ENCODE measurements around the gene PALM.

PALM gene

GRCh38 chr19:755063-755462 is 46.3 kb downstream of the PALM start:
- DNase-seq, result no peak

- DNase-seq, result peak; percentile 51
Observed at GRCh38 chr19:756236-756635, 47.5 kb downstream of the PALM start.

DNA sequence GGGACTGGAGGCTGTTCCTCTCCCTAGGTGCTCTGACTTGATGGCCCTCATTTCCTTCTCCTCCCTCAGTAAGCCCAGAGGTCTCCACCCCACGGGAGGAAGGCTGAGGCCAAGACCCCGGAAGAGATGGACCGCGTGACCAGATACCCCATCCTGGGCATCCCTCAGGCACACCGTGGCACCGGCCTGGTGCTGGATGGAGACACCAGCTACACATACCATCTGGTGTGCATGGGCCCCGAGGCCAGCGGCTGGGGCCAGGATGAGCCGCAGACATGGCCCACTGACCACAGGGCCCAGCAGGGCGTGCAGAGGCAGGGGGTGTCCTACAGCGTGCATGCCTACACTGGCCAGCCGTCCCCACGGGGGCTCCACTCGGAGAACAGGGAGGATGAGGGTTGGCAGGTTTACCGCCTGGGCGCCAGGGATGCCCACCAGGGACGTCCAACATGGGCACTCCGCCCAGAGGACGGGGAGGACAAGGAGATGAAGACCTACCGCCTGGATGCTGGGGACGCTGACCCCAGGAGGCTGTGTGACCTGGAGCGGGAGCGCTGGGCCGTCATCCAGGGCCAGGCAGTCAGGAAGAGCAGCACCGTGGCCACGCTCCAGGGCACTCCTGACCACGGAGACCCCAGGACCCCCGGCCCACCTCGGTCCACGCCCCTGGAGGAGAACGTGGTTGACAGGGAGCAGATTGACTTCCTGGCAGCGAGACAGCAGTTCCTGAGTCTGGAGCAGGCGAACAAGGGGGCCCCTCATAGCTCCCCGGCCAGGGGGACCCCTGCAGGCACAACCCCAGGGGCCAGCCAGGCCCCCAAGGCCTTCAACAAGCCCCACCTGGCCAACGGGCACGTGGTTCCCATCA is 48.3 kb downstream of the PALM start:
- DNase-seq, result no peak

GRCh38 chr19:757811-758668 is 49.3 kb downstream of the PALM start:
- no peak for DNase-seq

GRCh38 chr19:763181-763580 is 54.4 kb downstream of the PALM start:
- DNase-seq, result no peak

GRCh38 chr19:763869-764268 is 55.1 kb downstream of the PALM start:
- DNase-seq, result no peak

DNA sequence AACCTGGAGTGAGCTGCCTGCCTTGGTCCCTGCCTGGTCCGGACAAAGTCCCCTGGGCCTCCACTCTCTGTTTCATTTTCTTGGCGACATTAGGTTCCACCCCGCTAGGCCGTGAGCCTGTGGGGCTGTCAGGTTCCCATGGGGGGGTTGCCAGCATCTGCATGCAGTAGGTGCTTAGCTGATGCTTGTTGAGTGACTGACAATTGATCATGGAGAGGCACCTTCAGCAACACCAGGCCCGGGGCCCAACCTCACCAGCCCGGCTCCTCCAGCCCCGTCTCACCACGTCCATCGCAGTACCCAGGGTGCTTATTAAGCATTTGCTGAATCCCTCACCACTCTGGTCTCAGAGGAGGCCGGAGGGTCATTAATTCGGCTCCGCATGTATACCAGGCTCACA is 55.6 kb downstream of the PALM start:
- no peak for DNase-seq

DNA sequence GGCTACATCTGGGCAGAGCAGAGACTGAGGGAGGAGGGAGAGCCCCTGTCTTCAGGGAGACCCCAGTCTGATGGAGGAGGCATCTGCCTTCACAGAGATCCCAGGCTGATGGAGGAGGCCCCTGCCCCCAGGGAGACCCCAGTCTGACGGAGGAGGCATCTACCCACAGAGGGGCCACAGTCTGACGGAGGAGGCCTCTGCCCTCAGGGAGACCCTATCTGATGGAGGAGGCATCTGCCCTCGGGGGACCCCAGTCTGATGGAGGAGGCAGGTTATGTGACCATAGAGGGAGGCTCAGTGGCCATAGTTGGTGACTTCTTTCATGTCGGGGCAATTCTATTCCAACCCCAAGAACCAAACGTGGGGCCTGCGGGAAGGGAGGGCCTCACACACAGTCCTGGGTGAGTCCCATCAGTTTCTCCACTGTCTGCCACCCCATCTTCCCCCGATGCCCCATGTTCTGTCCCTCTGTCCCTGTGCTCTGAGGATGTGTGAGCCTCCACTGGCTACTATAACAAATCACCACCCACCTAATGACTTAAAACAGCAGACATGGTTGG is 56.5 kb downstream of the PALM start:
- no peak for DNase-seq

DNA sequence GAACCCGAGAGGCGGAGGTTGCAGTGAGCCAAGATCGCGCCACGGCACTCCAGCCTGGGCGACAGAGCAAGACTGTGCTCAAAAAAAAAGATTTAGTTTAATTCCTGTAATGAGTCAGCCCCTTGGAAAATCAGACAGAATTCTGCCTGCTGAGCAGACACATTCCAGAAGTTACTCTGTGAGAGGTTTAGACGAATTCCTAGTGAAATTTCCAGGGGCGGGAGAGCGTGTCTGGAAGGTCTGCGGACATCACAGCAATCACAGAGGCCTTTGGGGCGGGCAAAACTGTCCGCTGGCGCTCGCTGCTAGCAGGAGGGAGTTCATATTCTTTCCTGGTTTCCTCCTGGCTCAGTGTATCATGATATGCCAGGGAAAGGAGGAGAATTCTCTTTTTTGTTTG is 59.7 kb downstream of the PALM start:
- DNase-seq, result no peak

- DNase-seq, result no peak
Observed at GRCh38 chr19:769616-770015, 60.9 kb downstream of the PALM start.

DNA sequence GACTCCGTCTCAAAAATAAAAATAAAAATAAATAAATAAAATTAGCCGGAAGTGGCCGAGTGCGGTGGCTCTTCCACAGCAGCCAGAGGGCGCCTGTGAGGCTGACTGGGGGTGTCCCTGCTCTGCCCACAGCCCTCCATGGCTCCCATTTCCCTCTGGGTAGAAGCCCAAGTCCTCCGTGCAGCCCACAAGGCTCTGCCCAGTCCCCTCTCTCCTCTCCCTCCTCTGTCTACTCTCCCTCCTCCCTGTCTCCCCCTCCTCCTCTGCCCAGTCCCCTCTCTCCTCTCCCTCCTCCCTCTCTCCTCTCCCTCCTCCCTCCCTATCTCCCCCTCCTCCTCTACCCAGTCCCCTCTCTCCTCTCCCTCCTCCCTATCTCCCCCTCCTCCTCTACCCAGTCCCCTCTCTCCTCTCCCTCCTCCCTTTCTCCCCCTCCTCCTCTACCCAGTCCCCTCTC is 62.6 kb downstream of the PALM start:
- peak; percentile 85 for DNase-seq

DNA sequence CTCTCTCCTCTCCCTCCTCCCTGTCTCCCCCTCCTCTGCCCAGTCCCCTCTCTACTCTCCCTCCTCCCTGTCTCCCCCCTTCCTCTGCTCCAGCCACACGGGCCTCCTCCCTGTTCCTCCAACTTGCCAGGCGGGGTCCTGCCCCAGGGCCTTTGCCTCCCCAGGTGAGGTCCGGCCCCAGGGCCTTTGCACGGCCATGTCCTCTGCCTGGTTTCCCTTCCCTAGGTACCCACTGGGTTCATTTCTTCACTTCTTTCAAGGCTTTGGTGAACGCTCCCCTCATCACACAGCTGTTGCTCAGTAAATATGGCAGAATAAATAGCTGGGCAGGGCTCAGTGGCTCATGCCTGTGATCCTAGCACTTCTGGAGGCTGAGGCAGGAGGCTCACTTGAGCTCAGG is 63.3 kb downstream of the PALM start:
- DNase-seq, result no peak

- DNase-seq, result no peak
Observed at GRCh38 chr19:772730-773436, 64.1 kb downstream of the PALM start.

DNA sequence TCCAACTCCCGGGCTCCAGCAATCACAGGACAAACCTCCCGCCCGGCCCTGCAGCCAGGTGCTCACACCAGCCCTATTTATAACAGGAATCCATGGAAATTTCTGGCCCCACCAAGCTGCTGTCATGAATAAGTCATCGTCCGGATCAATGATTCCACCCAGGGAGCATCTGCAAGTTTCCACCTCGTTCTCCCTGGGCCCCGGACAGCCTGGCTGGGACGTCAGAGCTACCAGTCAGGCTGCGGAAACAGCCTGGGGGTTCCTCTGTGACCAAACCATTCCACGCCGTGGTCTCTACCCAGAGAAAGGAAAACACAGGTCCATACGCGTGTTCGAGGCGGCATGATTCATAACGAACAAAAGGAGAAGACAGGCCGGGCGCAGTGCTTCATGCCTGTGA is 67.8 kb downstream of the PALM start:
- DNase-seq, result no peak

GRCh38 chr19:778910-779653 is 70.3 kb downstream of the PALM start:
- no peak for DNase-seq

GRCh38 chr19:780935-781334 is 72.2 kb downstream of the PALM start:
- no peak for DNase-seq

- no peak for DNase-seq
Observed at GRCh38 chr19:781800-782184, 73.1 kb downstream of the PALM start.

- no peak for DNase-seq
Observed at GRCh38 chr19:782185-782877, 73.6 kb downstream of the PALM start.

DNA sequence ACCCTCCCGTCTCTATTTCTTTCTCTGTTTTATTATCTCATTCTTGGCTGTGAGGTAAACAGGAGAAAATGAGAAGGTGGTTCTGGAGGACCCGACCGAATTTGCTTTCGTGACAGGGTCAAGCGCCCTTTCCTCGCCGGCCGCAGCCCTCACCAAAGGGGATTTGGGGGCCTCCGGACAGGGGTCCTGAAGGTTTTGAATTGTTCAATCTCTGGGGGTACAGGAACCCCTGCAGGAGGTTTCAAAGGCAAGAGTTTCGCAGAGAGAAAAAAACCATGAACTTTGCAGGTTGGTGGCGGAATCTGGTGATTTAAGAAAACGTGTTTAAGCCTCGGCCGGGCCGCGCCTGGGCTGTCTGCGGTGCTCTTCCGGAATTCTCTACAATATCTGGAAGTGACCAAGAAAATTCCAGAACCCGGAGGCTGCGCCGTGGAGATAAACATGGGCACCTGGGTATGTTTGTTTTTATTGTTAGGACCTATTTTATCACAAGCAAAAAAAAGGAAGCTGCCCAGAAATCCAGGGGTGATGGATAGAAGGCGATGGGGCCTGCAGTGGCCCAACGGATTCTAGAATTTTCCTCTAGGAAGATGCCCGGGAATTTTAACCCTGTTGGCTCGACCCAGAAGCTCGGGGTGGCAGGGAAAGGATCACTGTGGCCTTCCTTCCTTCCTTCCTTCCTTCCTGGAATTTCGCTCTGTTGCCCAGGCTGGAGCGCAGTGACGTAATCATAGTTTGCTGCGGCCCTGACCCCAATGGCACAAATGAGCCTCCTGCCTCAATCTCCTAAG is 74.3 kb downstream of the PALM start:
- DNase-seq, result no peak

- DNase-seq, result no peak
Observed at GRCh38 chr19:784541-784940, 75.8 kb downstream of the PALM start.

GRCh38 chr19:787536-787935 is 78.8 kb downstream of the PALM start:
- DNase-seq, result no peak

Measured in hematopoietic multipotent progenitor cell treated with erythropoietin and hydrocortisone succinate and interleukin-3 and kit ligand, for 8 days (in vitro differentiated cells).